H1 (cell line): ENCODE data around the gene CFAP100. TPM values are rescaled to one million over a fixed set of nuclear protein-coding genes. Genes with fewer than 3 reads are reported as not detected.

ENCODE experiments used
- CTCF ChIA-PET: fragments of 300-600 bp; sonication (Branson Sonifier 250); formaldehyde crosslinking; loops from one replicate; lab custom pipeline; 2021; ENCODE audit not compliant: partially characterized antibody; lab: Charles Lee
- POLR2A ChIA-PET: fragments of 300-600 bp; sonication (Branson Sonifier 250); formaldehyde crosslinking; loops from one replicate; lab custom pipeline; 2021; ENCODE audit warnings: inconsistent platforms; ENCODE audit not compliant: partially characterized antibody; lab: Charles Lee
- DNase-seq, 2 experiments: peaks; one replicate each; pipeline versions ENCODE4 v3.0.0 to v3.0.0-alpha.2; 2010 to 2022; ENCODE audit warnings: low spot score in 2 of 2, low read depth in 1 of 2, mixed read lengths in 1 of 2
- FAIRE-seq: peaks from 2 replicates; lab custom pipeline; 2011; peaks lifted over from hg19 to GRCh38; lab: Jason Lieb, UNC
- H2AFZ ChIP-seq: 2 replicates; pipeline ENCODE4 v1.8.1; 2012; ENCODE audit warnings: low read length, inconsistent platforms
- H2AK5ac ChIP-seq: 2 replicates; pipeline ENCODE4 v1.6.1; 2013; ENCODE audit warnings: low read depth, low read length
- H2BK120ac ChIP-seq: replicated peaks from 2 replicates; pipeline ENCODE3; 2013; ENCODE audit warnings: low read depth, low read length, inconsistent platforms
- H2BK12ac ChIP-seq: 2 replicates; pipeline ENCODE4 v1.6.1; 2013; ENCODE audit warnings: low read depth, low read length
- H2BK15ac ChIP-seq: 2 replicates; pipeline ENCODE4 v1.6.1; 2013; ENCODE audit warnings: low read length
- H2BK20ac ChIP-seq: 2 replicates; pipeline ENCODE4 v1.6.1; 2013; ENCODE audit warnings: low read length
- H2BK5ac ChIP-seq: 2 replicates; pipeline ENCODE4 v1.6.1; 2013; ENCODE audit warnings: low read depth, low read length
- H3K14ac ChIP-seq: 2 replicates; pipeline ENCODE4 v1.6.1; 2013; ENCODE audit warnings: inconsistent platforms; ENCODE audit not compliant: insufficient read length
- H3K18ac ChIP-seq: 2 replicates; pipeline ENCODE4 v1.6.1; 2013; ENCODE audit warnings: low read length; ENCODE audit errors: extremely low read depth
- H3K23ac ChIP-seq: 2 replicates; pipeline ENCODE4 v1.6.1; 2013; ENCODE audit warnings: inconsistent platforms; ENCODE audit not compliant: insufficient read length
- H3K23me2 ChIP-seq: 2 replicates; pipeline ENCODE4 v1.6.1; 2013; ENCODE audit warnings: low read depth, low read length
- H3K27ac ChIP-seq: 2 replicates; pipeline ENCODE4 v1.6.1; 2011; ENCODE audit warnings: low read depth, low read length, inconsistent platforms
- H3K27me3 ChIP-seq, 4 experiments: replicated peaks in 1 of 4; 1 replicate in 1 of 4; 2 replicates in 3 of 4; pipeline versions ENCODE4 v1.6.1 to v1.8.1; 2011 to 2013; ENCODE audit warnings: low read length in 3 of 4, mild to moderate bottlenecking in 3 of 4, inconsistent platforms in 2 of 4, mixed read lengths in 2 of 4, moderate library complexity in 1 of 4; ENCODE audit not compliant: control insufficient read depth in 3 of 4, insufficient read depth in 3 of 4; ENCODE audit errors: extremely low read depth in 1 of 4
- H3K36me3 ChIP-seq, 4 experiments: 2 replicates each; pipeline versions ENCODE4 v1.6.1 to v1.8.1; 2011 to 2013; ENCODE audit warnings: mild to moderate bottlenecking in 4 of 4, low read length in 3 of 4, moderate library complexity in 2 of 4, control low read depth in 1 of 4, inconsistent platforms in 1 of 4; ENCODE audit not compliant: insufficient read depth in 4 of 4, control insufficient read depth in 2 of 4
- H3K4ac ChIP-seq: replicated peaks from 2 replicates; pipeline ENCODE3; 2013; ENCODE audit warnings: low read length, low read depth, mixed read lengths, inconsistent platforms; ENCODE audit not compliant: insufficient read length
- H3K4me1 ChIP-seq, 4 experiments: replicated peaks in 1 of 4; 1 replicate in 1 of 4; 2 replicates in 3 of 4; pipeline versions ENCODE4 v1.6.1 to v1.8.1; 2011 to 2013; ENCODE audit warnings: low read length in 3 of 4, inconsistent platforms in 2 of 4, mixed read lengths in 1 of 4; ENCODE audit not compliant: insufficient read depth in 4 of 4, control insufficient read depth in 3 of 4
- H3K4me2 ChIP-seq, 2 experiments: 2 replicates each; pipeline versions ENCODE4 v1.6.1 to v1.8.1; 2011 to 2013; ENCODE audit warnings: low read depth in 2 of 2, low read length in 2 of 2, control low read depth in 1 of 2, inconsistent platforms in 1 of 2, mild to moderate bottlenecking in 1 of 2; ENCODE audit not compliant: insufficient read depth in 1 of 2
- H3K4me3 ChIP-seq, 4 experiments: fragments of 200-600, 300-600 bp in 1 of 4; sonication (generic), shearing (Covaris generic), sonication (Bioruptor Twin) in 1 of 4; 2 replicates each; pipeline versions ENCODE4 v1.5.1 to v1.8.1; 2011 to 2016; ENCODE audit warnings: low read length in 4 of 4, low read depth in 3 of 4, control low read depth in 2 of 4, inconsistent platforms in 2 of 4, mild to moderate bottlenecking in 2 of 4, mixed read lengths in 1 of 4, moderate library complexity in 1 of 4; ENCODE audit not compliant: insufficient read depth in 2 of 4; ENCODE audit errors: extremely low read depth in 1 of 4
- H3K56ac ChIP-seq: replicated peaks from 2 replicates; pipeline ENCODE3; 2013; ENCODE audit warnings: low read depth, mild to moderate bottlenecking, mixed read lengths, low read length, inconsistent platforms; ENCODE audit not compliant: insufficient read length
- H3K79me1 ChIP-seq: 2 replicates; pipeline ENCODE4 v1.6.1; 2013; ENCODE audit warnings: low read depth, low read length, control low read depth
- H3K79me2 ChIP-seq, 2 experiments: 2 replicates each; pipeline versions ENCODE4 v1.6.1 to v1.8.1; 2012 to 2013; ENCODE audit warnings: low read length in 2 of 2, mild to moderate bottlenecking in 2 of 2, inconsistent platforms in 1 of 2; ENCODE audit not compliant: insufficient read depth in 2 of 2, control insufficient read depth in 1 of 2
- H3K9ac ChIP-seq, 4 experiments: replicated peaks in 1 of 4; 1 replicate in 1 of 4; 2 replicates in 3 of 4; pipeline versions ENCODE4 v1.6.1 to v1.8.1; 2011 to 2013; ENCODE audit warnings: low read depth in 3 of 4, low read length in 3 of 4, control low read depth in 2 of 4, mild to moderate bottlenecking in 2 of 4, moderate library complexity in 2 of 4, inconsistent platforms in 1 of 4; ENCODE audit errors: extremely low read depth in 1 of 4
- H3K9me3 ChIP-seq, 2 experiments: 2 replicates each; pipeline versions ENCODE4 v1.6.1 to v1.8.1; 2012 to 2013; ENCODE audit warnings: mild to moderate bottlenecking in 2 of 2, moderate library complexity in 2 of 2, control low read depth in 1 of 2, inconsistent platforms in 1 of 2, low read depth in 1 of 2, low read length in 1 of 2, mixed read lengths in 1 of 2; ENCODE audit not compliant: insufficient read depth in 2 of 2
- H4K20me1 ChIP-seq, 2 experiments: replicated peaks in 1 of 2; 2 replicates each; pipeline versions ENCODE3 to v1.8.1; 2011 to 2013; ENCODE audit warnings: inconsistent platforms in 2 of 2, low read length in 2 of 2, mild to moderate bottlenecking in 1 of 2; ENCODE audit not compliant: insufficient read depth in 2 of 2, control insufficient read depth in 1 of 2
- H4K5ac ChIP-seq: 2 replicates; pipeline ENCODE4 v1.6.1; 2013; ENCODE audit warnings: low read length, low read depth, mixed read lengths, inconsistent platforms; ENCODE audit not compliant: insufficient read length
- H4K8ac ChIP-seq: 2 replicates; pipeline ENCODE4 v1.8.0; 2013; ENCODE audit warnings: mild to moderate bottlenecking, moderate library complexity, low read length, inconsistent platforms; ENCODE audit not compliant: insufficient read depth; ENCODE audit errors: extremely low read depth
- H4K91ac ChIP-seq: replicated peaks from 2 replicates; pipeline ENCODE3; 2013; ENCODE audit warnings: low read length, mixed read lengths, inconsistent platforms; ENCODE audit not compliant: insufficient read length
- PHF8 ChIP-seq: fragments of 200-600 bp; sonication (generic); conservative IDR thresholded peaks from 2 replicates; pipeline ENCODE4 v1.7.1; 2012; ENCODE audit warnings: low read depth, mild to moderate bottlenecking, inconsistent platforms, low read length, moderate library complexity
- RAD21 ChIP-seq, 2 experiments: IDR thresholded peaks in 1 of 2; conservative IDR thresholded peaks in 1 of 2; 2 replicates each; pipeline ENCODE4 v1.6.1; 2011; ENCODE audit warnings: low read depth in 2 of 2, low read length in 2 of 2, improper control_type of control experiment in 1 of 2, inconsistent platforms in 1 of 2, mild to moderate bottlenecking in 1 of 2, moderate library complexity in 1 of 2
- WGBS, 2 experiments: shearing (Covaris generic) in 1 of 2; methylation state at CpG; one replicate each; pipeline versions ENCODE4 v1.1.6 to v1.1.7; 2013 to 2015; ENCODE audit warnings: low lambda C conversion rate in 2 of 2, mixed read lengths in 2 of 2, inconsistent platforms in 1 of 2, low coverage in 1 of 2, missing lambda C conversion rate in 1 of 2; ENCODE audit not compliant: insufficient replicate concordance in 2 of 2, insufficient coverage in 1 of 2, insufficient read length in 1 of 2; ENCODE audit errors: extremely low coverage in 1 of 2, missing lambda C conversion rate in 1 of 2; 5-methylcytosine and 5-hydroxymethylcytosine counted together
- polyA plus RNA-seq, 7 experiments: library from polyadenylated mRNA; depleted of rRNA in 3 of 7; stranded (reverse) in 5 of 7; unstranded in 2 of 7; fragments of >200 nt in 5 of 7; fragments of 200-250 nt in 2 of 7; gene quantifications; 1 replicate in 5 of 7; 2 replicates in 1 of 7; 4 replicates in 1 of 7; pipeline versions ENCODE4 v1.2.1 to v1.2.3, GENCODE V29; 2011 to 2013; ENCODE audit warnings: missing spikeins in 2 of 7, mixed read lengths in 2 of 7
- total RNA-seq: library from RNA; stranded (reverse); fragmentation: NEBNext Ultra II Directional; extraction: Animal tissue kit (Norgen Biotek cat#: 25700); gene quantifications from 2 replicates; pipeline ENCODE4 v1.2.1, GENCODE V29; 2021

CFAP100 gene
- total and polyA plus RNA-seq, 2 of the 8 experiments (the other 6 are each of a cell fraction or from before 2014, with no cell fraction given) = 0.17 TPM; not detected in 1

GRCh38 chr3:126349611-126350501 is 44.9 kb upstream of the CFAP100 start:
- Histone ChIP-seq H3K27me3 (no peaks in the 10 kb centered on the region), H3K14ac (no peak overlapping the region), H3K9me3 (no peaks in the 10 kb centered on the region), H4K5ac (no peak overlapping the region), H3K18ac (no peak overlapping the region), H3K4ac (no peak overlapping the region), H4K91ac (no peak overlapping the region), H2BK5ac (no peak overlapping the region), H2AFZ (no peak overlapping the region), H4K20me1 (peaks cover 0 to 26% of the 10 kb centered on the region in 2 experiments), H3K36me3 (peaks cover 0 to 15% (median 10%) of the 10 kb centered on the region in 4 experiments; a peak in 5 of 8 replicates), H3K4me3 (no peak overlapping the region), H3K23ac (no peak overlapping the region), H4K8ac (no peak overlapping the region; the same call in 1 of the 2 replicates), H3K27ac (no peak overlapping the region; the same call in 1 of the 2 replicates), H3K79me1 (0 out of 2 replicates have a peak, but pooled peaks cover 4% of the 10 kb centered on the region), H2BK15ac (no peak overlapping the region), H3K4me2 (no peak overlapping the region), H3K56ac (no peak overlapping the region), H2BK20ac (no peak overlapping the region), H3K79me2 (peaks cover 0 to 17% of the 10 kb centered on the region in 2 experiments; a peak in 1 of 4 replicates), H2BK12ac (no peak overlapping the region), H2AK5ac (no peak overlapping the region), H3K9ac (no peak overlapping the region), H3K23me2 (no peaks in the 10 kb centered on the region), H2BK120ac (no peak overlapping the region), H3K4me1 (peaks cover 0 to 4% (median 2%) of the 10 kb centered on the region in 4 experiments; a peak in 3 of 7 replicates)
- ChIA-PET POLR2A (interaction anchor here (1.0 to 2.3 kb wide), 4 partner anchors 8 to 97 kb away, joined by 3 to 9 read pairs (median 6); partner anchors contain the start of gene KLF15), CTCF (interaction anchor here (0.8 to 3.3 kb wide), 27 partner anchors 9 to 361 kb away, joined by 3 to 30 read pairs (median 5); partner anchors contain the start of genes CFAP100 and KLF15)
- TF ChIP-seq PHF8 (no peak), RAD21 (IDR thresholded peaks at IDR 0.05 in 1 of 2, conservative IDR thresholded peaks at IDR 0.05 in 1 of 2; ENCODE audit: low read depth in 2 of 2, low read length in 2 of 2) (peak in 1 of 2 experiments; percentile 20; a peak in 1 of 4 replicates)
- WGBS, 2 experiments = 78% methylated on average over 13 of the region's 15 CpGs; no CpG with 5 or more reads in 1 of the 2 experiments
- no peak for FAIRE-seq
- DNase-seq = peak in 1 of 2 experiments; percentile 46
